Hindlimb muscle (tissue), 1 donor: Measurements from ENCODE around the gene NIP7. TPM values are rescaled to one million over a fixed set of nuclear protein-coding genes. Genes with fewer than 3 reads are reported as not detected.

Source experiments
- polyA plus RNA-seq: library from polyadenylated mRNA; unstranded; fragments of 120-200 nt; gene quantifications from one replicate; pipeline ENCODE4 v1.2.1, GENCODE V29; 2013; ENCODE audit not compliant: insufficient read length

Gene NIP7
- polyA plus RNA-seq, 1 donor = 16.7 TPM

Other genes starting within 250 kb of the NIP7 start
- 2.6 TPM for gene HAS3, start 234.1 kb upstream of the NIP7 start, polyA plus RNA-seq
- 66.4 TPM for gene CHTF8, start 207.2 kb upstream of the NIP7 start, polyA plus RNA-seq
- 37.2 TPM for gene UTP4, start 207.1 kb upstream of the NIP7 start, polyA plus RNA-seq
- gene SNTB2, start 152.6 kb upstream of the NIP7 start, polyA plus RNA-seq = 13.9 TPM
- gene VPS4A, start 28.4 kb upstream of the NIP7 start, polyA plus RNA-seq = 41.0 TPM
- gene PDF, start 9.2 kb upstream of the NIP7 start, polyA plus RNA-seq = 5.8 TPM
- 27.1 TPM for gene COG8, start 208 bp upstream of the NIP7 start, polyA plus RNA-seq
- 1.5 TPM for gene TMED6, start 12.0 kb downstream of the NIP7 start, polyA plus RNA-seq
- gene TERF2, start 46.2 kb downstream of the NIP7 start, polyA plus RNA-seq = 36.1 TPM
- gene CYB5B, start 84.8 kb downstream of the NIP7 start, polyA plus RNA-seq = 66.5 TPM
- 16.1 TPM for gene NFAT5, start 226.2 kb downstream of the NIP7 start, polyA plus RNA-seq